ENCODE results near the gene CAPN7.

Gene CAPN7

DNA sequence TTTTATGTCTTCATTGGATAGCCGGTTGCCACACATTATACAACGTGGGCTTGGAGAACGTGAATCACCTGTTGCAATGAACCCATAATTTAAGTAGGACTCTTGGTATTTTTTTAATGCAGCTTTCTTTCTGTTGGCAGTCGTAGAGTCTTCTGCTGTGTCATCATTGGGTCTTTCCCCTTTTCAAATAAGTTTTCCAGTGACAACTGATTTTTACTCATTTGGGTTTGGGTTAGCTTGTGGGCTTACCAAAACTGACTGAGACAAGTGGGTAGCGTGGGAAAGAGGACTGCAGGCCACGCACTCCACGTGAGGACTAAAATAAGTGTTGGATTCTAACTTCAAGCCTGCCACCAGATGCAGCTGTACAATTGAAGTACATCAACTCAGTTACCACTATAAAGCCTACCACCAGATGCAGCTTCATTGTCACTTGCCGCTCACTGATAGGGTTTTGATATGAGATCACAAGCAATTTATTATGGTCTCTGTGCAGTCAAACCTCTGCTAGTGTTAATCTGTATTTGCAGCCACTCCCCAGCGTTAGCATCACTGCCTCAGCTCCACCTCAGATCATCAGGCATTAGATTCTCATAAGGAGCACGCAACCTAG, 6.4 kb upstream of the CAPN7 start:
- TF ChIP-seq, protein P1, sequence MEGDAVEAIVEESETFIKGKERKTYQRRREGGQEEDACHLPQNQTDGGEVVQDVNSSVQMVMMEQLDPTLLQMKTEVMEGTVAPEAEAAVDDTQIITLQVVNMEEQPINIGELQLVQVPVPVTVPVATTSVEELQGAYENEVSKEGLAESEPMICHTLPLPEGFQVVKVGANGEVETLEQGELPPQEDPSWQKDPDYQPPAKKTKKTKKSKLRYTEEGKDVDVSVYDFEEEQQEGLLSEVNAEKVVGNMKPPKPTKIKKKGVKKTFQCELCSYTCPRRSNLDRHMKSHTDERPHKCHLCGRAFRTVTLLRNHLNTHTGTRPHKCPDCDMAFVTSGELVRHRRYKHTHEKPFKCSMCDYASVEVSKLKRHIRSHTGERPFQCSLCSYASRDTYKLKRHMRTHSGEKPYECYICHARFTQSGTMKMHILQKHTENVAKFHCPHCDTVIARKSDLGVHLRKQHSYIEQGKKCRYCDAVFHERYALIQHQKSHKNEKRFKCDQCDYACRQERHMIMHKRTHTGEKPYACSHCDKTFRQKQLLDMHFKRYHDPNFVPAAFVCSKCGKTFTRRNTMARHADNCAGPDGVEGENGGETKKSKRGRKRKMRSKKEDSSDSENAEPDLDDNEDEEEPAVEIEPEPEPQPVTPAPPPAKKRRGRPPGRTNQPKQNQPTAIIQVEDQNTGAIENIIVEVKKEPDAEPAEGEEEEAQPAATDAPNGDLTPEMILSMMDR (IDR thresholded peaks at IDR 0.05; ENCODE audit: low read depth, low read length): no peak
- no peak for DNase-seq (ENCODE audit: extremely low read depth, low read depth)

GRCh38 chr3:15204005-15204404, 2.0 kb upstream of the CAPN7 start:
- TF ChIP-seq, protein P1 (IDR thresholded peaks at IDR 0.05; ENCODE audit: low read depth, low read length): no peak
- DNase-seq (ENCODE audit: extremely low read depth, low read depth): no peak

GRCh38 chr3:15205482-15205933, 538 bp upstream of the CAPN7 start:
- TF ChIP-seq, protein P1 (IDR thresholded peaks at IDR 0.05; ENCODE audit: low read depth, low read length): no peak
- DNase-seq (ENCODE audit: extremely low read depth, low read depth): no peak

DNA sequence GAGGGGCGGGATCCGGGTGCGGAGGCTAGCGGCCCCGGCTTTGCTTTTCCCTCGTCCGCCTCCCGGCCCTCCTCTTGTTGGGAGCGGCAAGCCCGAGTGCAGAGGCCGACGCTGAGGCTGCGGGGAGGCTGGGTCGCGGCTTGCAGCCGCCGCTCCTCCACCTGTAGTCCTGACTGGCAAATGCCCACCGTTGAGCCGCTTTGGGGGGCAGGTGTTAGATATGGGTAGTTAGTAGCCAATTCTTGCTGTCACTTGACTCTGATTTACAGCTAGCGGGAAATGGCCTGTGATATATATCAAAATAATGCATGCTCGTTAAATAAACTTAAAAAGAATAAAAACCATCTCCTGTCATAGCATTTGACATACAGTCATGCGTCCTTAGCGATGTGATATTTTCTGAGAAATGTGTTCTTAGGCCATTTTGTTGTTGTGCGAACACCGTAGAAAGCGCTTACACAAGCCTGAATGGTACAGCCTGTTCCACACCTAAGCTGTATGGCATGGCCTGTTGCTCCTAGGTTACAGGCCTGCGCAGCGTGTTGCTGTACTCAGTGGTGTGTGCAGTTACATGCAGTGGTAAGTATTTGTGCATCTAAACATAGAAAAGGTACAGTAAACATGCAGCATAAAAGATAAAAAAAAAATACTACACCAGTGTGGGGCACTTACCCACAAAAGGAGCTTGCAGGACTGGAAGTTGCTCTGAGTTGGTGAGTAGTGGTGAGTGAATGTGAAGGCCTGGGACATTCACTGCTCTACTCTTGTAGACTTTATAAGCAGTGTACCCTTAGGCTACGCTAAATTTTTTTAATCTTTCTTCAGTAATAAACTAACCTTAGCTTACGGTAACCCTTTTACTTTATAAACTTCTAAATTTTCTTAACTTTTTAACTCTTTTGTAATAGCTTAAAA, 873 bp downstream of the CAPN7 start:
- TF ChIP-seq, protein P1 (IDR thresholded peaks at IDR 0.05; ENCODE audit: low read depth, low read length): no peak
- DNase-seq (ENCODE audit: extremely low read depth, low read depth): no peak

DNA sequence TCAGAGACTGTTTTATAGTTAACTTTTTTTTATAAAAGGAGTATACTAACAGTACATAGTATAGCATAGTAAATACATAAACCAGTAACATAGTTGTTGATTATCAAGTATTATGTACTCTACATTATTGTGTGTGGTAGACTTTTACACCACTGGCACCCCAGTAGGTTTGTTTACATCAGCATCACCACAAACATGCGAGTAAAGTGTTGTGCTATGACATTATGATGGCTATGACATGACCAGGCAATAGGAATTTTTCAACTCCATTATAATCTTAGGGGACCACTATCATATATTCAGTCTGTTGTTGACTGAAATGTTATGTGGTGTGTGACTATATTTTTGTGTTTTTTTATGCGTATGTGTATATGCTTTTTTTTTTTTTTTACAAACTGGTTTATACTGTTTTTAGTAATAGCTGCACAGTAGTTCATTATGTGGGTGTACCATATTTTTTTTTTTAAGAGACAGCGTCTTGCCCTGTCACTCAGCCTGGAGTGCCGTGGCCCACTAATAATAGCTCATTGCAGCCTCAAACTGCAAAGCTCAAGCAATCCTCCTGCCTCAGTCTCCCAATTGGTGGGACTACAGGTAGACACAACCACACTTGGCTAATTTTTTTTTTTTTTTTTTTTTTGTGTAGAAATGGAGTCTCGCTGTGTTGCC, 1.9 kb downstream of the CAPN7 start:
- TF ChIP-seq, protein P1 (IDR thresholded peaks at IDR 0.05; ENCODE audit: low read depth, low read length): no peak
- DNase-seq (ENCODE audit: extremely low read depth, low read depth): no peak

- TF ChIP-seq, protein P1 (IDR thresholded peaks at IDR 0.05; ENCODE audit: low read depth, low read length): no peak
- no peak for DNase-seq (ENCODE audit: extremely low read depth, low read depth)
Measured at GRCh38 chr3:15211937-15212336, 5.9 kb downstream of the CAPN7 start.
